NCI-H446 (cell line): ENCODE measurements around the gene NACC1.
A peak's percentile ranks its signal among the peaks of the same experiment; 100 is the strongest.

Experiments used
- DNase-seq, 2 experiments: peaks; one replicate each; lab custom pipeline; 2025; lab: John Stamatoyannopoulos, UW

NACC1 gene

DNA sequence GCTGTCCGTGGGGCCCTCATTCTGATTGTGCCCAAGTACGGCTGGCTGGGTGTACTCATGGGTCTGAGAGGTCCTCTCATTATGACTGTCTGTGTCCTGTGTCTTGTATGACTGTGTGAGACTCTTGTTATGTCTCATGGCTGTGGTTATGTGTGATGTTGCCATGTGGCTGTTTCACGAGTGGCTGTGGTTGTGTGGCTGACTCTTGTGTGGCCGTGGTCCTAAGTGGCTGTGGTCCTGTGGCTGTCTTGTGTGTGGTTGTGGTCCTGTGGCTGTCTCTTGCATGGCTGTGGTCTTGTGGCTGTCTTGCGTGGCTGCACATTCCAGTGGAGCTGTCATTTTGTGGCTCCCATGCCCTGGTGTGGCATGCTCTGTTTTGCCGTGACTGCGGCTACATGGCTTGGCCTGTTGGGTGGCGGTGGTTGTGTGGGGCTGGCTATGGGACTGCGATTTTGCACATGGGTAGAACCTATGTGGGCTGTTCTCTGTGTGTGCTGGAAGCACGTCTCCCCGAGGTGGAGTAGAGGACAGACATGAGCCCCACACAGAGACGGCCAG lies 18.0 kb upstream of the NACC1 start:
- no peak for DNase-seq

DNA sequence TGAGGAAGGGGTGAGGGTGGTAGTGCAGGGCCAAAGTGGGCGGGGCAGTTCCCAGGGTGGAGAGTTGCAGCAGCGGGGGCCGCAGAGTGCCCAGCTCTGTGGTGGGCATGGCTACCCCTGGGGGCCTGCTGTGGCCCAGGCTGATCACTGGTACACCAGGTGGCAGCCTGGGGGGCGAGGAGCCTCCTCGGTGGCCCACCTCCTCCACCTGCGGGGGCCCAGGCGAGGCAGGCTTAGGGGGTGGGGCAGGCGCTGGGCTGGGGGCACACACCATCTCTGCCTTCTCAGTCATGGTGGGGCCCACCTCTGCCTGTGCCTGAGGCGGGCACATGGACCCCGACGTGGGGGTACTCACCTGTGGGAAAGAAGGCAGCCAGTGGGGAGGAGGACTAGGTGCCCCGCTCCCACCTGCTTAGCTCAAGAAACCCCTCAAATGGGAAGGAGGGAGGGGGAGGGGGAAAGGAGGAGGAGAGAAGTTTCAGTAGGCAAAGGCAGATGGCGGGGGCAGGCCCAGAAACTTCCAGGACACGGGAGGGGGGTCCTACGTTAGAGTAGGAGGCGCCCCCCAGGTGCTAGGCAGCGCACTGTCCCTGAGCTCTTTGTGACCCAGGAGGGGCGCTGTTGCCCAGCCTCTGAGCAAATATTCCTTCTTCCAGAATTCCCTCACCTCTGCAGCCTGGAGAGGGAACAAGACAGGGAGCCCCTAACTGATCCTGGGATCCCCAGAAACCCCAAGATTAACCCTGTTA lies 17.0 kb upstream of the NACC1 start:
- DNase-seq = no peak

DNA sequence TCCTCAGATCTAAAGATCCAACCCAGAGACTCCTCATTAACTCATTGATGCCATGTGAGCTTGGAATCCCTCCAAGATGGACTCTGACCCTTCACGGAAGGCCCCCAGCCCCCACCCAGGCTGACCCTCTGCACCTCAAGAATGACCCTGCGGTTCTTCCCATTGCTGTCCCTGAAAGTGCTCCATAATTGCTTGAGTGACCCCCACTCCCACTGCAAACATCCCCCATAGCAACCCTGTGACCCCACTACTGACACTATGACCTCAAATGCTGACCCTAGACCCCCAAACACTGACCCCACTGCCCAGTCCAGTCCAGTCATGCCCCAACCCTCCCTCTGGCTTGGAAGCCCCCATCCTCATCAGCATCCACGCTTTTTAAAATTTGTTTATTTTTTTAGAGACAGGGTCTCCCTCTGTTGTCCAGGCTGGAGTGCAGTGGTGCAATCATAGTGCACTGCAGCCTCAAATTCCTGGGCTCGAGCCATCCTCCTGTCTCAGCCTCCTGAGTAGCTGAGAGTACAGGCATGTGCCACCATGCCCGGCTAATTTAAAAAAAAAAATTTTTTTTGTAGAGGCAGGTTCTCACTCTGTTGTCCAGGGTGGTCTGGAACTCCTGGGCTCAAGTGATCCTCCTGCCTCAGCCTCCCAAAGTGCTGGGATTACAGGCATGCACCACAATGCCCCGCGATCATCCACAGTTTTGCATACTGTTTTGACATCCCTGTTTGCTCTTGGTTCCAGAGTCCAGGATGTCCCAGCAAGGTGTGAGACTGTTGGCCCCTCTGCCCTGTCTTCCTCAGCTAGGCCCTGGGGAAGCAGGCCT lies 16.3 kb upstream of the NACC1 start:
- DNase-seq = no peak

DNA sequence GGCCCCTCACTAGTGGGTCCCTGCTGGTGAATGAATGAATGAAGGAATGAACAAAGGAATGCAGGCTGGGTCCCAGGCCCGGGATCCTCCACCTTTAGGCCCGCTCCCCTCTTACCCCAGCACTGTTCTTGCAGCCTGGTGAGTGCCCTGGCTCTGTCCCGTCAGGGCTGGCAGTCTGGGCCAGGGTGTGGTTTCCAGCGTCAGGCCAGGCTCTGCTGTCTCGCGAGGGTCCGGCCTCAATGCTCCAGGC lies 15.7 kb upstream of the NACC1 start:
- DNase-seq = no peak

DNA sequence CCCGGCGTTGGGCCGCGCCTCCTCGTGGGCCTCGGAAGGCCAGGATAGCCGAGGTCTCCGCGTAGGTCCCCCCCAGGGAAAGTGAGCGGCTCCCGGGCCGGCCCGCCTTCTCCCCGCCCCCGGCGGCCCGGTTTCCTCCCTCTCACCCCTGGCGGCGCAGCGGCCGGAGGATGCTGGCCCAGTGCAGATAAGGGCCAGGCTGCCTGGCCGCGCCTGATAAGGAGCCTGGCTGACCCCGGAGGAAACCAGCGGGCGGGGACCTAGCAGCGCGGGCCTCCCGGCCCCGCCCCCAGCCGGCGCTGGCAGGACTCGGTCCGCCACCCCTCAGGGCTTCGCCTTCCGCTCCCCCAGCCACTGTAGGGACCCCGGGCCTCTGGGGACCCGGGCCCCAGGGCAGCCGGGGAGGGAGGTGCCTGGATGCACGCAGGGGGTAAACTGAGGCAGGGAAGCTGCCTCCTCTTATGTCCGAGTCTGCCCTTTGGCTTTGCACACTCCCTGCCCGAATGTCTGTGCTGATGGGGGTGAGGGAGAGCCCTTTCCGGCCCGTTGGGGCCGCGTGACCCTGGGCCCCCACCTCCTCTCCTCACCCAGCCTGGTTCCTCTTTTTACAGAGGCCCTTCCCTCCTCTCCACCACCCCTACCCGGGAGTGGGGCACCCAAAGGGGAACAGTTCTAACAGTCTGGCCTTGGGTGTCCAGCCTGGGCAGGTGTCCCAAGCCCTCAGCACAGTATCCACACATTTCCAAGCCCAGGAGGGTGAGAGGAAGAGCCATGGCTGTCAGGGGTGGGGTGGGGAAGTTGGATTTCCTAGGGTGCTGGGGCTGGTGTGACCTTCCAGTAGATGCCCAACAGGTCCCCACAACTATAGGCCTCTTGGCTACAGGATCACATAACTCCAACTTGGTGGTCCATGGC lies 15.1 kb upstream of the NACC1 start, which contains the start of gene LYL1:
TSS of gene LYL1 (minus strand) at position 193 of the 915 bp plus-strand sequence. CDS start 1,687 bp downstream, outside the sequence.
- DNase-seq = no peak

DNA sequence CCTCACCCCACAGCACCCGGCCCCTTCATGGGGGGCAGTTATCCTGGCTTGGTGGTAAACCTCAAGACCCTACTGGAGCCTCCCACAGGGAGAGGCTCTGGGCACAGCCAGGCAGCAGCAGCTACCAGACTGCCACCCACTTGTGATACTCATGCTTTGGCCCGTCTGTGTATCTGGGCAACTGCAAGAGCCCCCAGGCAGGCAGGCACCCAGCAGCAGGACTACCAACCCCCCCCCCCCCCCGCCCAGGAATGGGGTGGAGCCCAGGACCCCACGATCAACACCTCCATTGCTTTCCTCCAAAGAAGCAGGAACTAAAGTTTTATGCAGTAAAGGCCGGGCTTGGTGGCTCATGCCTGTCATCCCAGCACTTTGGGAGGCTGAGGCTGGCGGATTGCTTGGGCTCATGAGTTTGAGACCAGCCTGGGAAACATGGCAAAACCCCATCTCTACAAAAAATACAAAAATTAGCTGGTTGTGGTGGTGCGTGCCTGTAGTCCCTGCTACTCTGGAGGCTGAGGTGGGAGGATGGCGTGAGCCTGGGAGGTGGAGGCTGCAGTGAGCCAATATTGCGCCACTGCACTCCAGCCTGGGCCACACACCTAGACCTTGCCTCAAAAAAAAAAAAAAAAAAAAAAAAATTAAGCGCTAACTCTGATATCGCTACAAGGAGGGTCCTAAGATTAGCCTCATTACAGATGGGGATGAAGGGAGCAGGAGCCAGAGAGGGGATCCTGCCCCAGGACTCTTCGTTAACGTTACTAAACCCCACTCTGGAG lies 14.3 kb upstream of the NACC1 start:
- no peak for DNase-seq

DNA sequence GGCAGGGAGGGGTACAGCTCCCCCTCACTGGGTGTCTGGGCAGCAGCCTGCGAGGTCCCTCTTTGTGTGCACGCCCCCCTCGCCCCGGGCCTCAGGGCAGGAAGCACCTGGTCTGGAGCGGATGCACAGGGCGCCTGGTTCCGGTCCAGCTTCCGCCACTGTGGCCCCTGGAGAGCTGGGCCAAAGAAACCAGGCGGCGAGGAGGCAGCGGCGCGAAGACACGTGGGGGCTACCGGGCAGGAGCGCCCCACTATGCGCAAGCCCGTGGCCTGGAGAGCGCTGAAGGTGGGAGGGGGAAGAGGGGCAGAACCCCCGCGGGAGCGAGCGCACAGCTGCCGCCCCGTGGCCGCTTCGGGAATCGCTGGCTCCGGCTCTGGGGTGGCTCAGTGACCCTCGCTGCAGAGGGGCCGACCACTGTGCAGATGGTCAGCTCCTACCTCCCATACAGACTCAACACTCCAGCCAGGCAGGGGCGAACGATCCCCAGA lies 13.7 kb upstream of the NACC1 start:
- no peak for DNase-seq

DNA sequence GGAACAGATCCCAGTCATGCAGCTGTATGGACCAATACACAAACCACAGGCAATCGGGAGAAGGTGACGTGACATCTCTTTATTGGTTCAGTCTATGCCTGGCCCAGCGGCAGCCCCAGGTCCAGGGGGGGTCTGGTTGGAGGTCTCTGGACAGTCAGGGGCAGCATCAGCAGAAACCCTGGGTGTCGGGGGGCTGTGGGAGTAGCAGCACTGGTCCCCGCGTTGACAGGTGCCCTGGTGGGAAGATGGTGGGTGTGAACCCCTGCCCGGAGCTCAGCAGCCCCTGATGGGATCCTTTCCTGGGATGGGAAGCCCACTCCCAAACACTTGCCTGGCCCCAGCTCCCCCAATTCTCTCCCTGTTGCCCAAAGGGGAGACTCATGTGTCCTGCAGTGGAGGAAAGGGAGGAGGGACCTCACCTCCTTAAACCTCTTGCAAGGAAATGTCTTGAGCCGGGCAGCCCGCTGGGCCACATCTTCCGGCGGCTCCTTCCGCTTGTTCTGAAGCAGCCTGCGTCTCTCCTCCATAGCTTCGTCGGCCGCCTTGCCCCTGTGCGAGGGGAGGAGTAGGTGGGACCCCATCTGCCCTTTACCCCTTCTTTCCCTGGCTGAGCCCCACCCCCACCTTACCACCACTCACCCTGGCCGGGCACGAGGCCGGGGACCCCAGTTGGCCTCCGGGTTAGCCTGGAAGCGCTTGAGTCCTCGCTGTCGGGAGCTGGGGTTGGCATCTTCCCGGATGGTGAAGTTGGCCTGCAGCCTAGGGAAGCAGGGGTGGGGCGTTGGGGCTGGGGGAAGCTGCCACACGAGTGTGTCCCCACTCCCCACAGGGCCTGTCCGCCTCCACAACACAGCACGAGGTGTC lies 13.0 kb upstream of the NACC1 start:
- DNase-seq = no peak

DNA sequence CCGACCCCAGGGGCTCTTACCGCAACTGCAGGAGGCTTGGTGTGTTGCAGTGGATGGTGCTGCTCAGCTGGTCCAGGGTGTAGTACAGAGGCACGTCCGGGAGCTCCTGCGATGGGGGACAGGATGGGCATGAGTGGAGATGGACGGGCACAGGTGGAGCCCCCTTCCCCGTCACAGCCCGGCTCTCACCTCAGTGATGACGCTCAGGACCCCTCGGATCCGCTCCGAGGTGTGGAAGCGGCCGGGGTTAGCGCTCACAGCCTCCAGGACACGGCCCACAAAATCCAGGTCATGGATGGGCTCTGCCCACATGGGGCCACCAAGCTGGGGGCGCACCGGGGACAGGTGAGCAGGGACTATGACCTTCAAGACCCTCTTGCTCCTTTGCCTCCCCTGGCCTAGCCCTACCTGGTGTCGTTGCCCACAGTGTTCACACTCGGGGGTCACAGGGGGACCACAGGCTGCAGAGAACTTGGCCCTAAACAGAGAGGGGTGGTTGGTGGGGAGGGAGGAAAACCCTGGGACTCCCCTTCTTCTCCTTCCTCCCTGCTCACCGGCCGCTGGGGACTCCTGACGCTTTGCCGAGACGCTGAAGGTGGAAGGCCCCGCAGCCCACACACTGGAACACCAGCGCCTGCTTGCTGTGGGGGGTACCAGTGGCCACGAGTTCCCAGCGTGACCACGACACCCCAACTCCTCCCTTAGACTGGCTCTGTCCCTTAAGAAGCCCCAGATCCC lies 8.5 kb upstream of the NACC1 start:
- no peak for DNase-seq

DNA sequence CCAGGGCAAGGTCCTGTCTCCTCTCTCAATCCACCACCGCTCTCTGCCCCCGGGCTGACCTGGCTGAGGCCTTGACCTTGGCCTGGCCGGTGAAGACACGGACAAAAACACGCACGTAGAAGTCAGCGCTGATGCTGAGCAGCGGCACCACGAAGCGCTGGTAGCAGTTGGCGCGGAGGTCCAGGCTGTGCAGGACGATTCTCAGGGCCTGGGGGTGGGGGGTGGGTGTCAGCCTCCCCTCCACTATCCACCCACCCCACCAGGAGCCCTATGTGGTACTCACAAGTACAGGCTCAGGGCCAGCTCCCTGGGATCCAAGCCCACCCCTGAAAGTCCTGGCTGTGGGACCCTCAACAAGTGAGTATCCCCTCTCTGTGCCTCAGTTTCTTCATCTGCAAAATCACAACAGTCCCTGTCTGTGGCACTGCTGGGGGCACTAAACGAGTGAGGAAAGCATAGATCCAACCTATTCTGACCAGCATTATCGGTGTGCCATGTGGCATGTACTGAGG lies 7.9 kb upstream of the NACC1 start:
- DNase-seq = no peak

DNA sequence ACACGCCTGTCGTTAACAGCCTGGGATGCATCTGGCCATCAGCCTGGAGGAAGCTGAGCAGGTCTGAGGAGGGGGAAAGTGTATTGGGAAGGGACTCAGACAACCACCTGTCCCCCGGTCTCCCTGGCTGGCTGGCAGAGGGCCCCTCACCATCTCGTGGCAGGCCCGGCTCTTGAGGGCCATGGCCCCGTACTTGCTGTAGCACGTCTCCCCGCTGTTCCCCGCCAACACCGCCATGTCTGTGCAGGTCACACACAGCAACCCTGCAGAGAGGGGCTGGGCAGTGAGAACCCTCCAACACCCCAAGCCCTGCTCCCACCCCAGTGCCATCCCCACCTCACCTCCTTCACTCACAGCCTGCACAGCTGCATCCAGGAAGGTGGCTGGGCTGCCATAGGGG lies 5.5 kb upstream of the NACC1 start:
- DNase-seq = no peak

DNA sequence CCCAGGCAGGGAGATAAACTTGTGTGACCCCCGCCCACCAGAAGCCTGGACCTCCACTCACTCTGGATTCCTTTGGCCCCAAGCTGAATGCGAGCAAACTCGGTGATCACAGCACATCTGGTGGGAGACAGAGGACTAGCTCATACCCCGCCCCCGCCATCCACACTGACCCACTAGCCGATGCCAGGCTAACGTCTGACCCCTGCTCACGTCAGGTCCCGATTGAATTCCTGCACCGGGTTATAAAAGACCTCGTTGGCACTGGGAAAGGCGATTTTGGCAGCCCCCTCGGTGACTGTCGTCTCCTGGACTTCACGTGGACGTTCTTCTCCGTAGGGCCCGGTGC lies 2.2 kb upstream of the NACC1 start:
- DNase-seq = no peak

DNA sequence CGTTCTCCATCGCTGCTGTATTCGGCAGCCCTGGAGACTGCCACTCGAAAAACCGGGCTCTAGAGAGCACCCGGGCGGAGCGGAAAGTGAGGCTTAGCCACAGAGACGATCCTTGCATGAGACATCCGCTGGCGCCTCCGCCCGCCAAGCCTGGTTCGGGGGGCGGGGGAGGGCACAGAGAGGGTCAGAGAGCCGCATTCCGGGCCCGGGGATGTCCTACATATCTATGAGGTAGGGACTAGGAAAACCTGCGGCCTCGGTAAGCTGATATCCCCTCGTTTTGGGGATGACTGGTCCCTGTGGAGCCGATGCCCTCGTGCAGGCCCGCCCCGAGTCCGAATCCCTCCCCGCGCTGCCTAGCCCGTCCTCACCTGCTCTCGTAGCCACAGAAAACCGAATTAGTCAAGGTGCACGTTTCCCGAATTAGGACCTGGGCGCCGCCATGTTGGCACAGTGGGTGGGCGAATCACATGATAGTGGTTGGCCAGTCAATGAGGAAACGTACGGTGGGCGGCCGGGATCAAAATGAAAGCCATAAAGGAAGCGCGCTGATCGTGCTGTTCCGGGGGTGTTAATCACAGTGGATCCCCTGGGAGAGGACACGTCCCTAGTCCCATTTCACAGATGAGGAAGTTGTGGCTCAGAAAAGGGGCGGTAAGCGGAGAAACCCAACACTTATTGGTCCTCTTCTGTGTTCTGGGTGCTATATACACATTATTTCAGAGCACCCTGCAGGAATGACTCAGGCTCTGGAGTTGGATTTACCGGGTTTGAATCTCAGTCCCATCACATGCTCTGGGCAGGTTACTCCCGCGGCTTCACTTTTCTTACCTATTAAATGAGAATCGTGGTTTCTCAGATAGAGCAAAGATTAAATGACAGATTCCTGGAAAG lies 1.5 kb upstream of the NACC1 start, which contains the start of gene TRMT1:
TSS of gene TRMT1 (minus strand) at position 459 of the 894 bp plus-strand sequence. CDS start at position 118, 341 bp downstream.
- peak; percentile 87 to 93 for DNase-seq

DNA sequence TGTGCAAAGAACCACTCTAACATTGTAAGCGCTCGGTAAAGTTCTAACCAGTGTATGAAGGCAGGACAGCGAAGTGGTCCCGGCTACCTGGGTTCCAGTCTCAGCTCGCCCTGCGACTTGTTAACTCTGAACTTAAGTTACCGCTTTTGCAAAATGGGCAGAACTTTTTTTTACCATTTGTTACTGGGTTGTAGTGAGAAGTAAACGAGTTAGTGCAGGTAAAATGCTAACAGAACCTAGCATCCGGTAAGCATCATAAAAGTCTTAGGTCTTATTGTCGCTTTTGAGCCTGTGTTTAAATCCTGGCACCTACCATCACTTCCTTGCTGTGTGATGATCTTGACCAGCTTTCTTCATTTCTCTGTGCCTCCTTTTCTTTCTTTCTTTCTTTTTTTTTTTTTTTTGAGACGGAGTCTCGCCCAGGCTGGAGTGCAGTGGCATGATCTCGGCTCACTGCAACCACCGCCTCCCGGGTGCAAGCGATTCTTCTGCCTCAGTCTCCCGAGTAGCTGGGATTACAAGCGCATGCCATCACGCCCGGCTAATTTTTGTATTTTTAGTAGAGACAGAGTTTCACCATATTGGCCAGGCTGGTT lies 790 bp upstream of the NACC1 start:
- DNase-seq = peak in 1 of 2 experiments; percentile 53

DNA sequence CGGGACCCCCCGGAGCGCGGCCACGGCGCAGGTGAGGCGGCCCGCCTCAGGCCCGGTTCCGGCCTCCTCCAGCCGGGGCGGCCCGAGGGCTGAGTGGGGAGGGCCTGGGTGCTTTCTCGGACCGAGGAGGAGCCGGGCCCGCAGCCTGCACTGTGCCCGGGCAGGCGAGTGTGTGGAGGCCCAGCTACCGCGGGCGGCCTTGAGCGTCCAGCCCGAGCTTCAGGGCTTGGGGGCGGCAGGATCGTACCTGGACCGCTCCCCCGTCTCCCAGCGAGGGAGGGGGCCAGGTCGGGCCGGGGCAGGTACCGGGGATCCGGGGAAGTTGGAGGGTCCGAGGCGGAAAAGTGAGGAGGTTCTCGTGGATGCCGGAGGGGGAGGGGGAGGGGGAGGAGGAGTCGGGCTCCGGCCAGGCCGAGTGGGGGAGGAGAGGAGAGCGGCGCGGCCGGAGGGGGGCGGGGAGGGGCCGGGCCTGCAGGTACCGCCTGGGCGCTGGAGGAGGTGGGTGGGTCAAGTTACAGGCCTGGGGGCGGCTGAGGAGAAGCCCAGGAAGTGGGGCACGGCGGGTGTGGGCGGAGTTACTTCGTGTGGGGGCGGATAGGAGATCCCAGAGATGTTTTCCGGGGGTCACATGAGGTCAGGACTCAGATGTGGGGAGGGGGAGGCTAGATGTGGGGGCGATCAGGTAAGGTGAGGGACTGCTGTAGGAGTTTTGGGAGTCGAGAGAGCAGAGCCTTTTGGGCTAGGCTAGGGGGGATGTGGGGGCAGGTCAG lies 545 bp downstream of the NACC1 start:
- DNase-seq = no peak

DNA sequence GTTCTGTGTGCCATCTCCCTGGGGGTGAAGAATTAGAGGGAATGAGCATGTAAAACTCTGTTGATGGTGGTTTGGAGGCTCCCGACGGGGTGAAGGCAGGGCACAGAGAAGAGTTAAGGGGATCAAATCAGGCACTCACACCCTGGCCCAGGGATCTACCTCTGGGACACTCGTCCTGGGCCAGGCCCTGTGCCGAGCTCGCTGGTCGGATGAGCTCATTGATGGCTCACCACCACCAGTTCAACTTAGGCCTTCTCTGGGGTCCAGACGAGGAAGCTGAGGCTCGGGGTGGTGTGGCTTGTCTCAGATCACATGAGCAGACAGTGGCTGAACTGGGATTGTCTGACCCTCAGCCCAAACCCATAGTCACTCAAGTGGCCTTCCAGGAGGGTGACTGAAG lies 1.6 kb downstream of the NACC1 start:
- no peak for DNase-seq

DNA sequence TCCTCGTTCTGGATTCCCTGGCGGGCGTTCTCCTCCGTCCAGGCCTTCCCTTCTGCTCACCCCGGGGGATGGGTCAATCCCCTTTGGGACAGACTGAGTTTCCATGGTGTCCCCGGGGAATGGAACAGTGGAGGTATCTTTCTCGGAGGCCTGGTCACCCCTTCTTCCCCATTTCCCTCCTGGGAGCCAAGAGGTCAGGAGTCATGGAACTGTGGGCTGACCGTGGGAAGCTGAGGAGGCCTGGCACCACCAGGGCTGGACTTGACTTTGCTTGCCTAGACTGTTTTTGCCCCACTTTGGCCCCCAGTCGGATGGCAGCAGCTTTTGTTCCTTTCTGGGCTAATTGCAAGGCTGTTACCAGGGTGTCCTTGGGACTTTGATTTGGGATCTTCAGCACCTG lies 2.0 kb downstream of the NACC1 start:
- no peak for DNase-seq
